ENCODE measurements around the gene DOP1A. TPM values are rescaled to one million over a fixed set of nuclear protein-coding genes. Genes with fewer than 3 reads are reported as not detected.
A peak's percentile ranks its signal among the peaks of the same experiment; 100 is the strongest.
"Not testable (repeated sequence)": the region's sequence is repeated elsewhere in the genome, so short reads cannot be mapped to it uniquely, and the experiment has no call there.

The DOP1A gene
- total RNA-seq, 4 donors from 2014 or later, result 30.6 to 43.5 (median 37.9) TPM

DNA sequence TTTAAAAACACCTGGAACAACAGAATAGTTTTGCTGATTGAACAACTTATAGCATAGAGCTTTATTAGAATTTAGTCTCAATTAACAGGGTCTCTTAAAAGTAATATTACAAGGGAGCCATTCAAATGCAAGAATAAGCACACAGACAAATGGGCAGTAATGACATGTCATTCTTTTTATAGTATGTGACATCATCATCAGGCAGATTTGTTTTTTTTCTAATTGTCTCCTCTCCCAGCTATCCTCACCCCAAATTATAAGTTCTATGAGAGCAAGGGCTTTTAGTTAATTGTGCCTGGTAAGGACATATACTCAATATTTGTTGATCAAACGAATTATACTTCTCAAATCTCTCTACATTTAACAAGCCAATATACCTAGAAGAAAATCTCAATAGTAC is 114.6 kb downstream of the DOP1A start:
- TF ChIP-seq POLR2A (IDR thresholded peaks at IDR 0.05) (no peak), EP300 (IDR thresholded peaks at IDR 0.05) (no peak)
- TF ChIP-seq, protein P1, sequence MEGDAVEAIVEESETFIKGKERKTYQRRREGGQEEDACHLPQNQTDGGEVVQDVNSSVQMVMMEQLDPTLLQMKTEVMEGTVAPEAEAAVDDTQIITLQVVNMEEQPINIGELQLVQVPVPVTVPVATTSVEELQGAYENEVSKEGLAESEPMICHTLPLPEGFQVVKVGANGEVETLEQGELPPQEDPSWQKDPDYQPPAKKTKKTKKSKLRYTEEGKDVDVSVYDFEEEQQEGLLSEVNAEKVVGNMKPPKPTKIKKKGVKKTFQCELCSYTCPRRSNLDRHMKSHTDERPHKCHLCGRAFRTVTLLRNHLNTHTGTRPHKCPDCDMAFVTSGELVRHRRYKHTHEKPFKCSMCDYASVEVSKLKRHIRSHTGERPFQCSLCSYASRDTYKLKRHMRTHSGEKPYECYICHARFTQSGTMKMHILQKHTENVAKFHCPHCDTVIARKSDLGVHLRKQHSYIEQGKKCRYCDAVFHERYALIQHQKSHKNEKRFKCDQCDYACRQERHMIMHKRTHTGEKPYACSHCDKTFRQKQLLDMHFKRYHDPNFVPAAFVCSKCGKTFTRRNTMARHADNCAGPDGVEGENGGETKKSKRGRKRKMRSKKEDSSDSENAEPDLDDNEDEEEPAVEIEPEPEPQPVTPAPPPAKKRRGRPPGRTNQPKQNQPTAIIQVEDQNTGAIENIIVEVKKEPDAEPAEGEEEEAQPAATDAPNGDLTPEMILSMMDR (IDR thresholded peaks at IDR 0.05), result no peak
- Histone ChIP-seq H3K9me3 (no peaks in the 10 kb centered on the region), H3K4me3 (no peak overlapping the region), H3K4me1 (no peaks in the 10 kb centered on the region), H3K36me3 (peaks cover 0 to 72% (median 0%) of the 10 kb centered on the region in 3 donors), H3K27me3 (no peaks in the 10 kb centered on the region), H3K27ac (no peak overlapping the region)
- 86 to 89% methylated on average over 1 of the region's 1 CpG for WGBS, 2 donors
- DNase-seq (ENCODE audit: low spot score in 2 of 2), result no peak

DNA sequence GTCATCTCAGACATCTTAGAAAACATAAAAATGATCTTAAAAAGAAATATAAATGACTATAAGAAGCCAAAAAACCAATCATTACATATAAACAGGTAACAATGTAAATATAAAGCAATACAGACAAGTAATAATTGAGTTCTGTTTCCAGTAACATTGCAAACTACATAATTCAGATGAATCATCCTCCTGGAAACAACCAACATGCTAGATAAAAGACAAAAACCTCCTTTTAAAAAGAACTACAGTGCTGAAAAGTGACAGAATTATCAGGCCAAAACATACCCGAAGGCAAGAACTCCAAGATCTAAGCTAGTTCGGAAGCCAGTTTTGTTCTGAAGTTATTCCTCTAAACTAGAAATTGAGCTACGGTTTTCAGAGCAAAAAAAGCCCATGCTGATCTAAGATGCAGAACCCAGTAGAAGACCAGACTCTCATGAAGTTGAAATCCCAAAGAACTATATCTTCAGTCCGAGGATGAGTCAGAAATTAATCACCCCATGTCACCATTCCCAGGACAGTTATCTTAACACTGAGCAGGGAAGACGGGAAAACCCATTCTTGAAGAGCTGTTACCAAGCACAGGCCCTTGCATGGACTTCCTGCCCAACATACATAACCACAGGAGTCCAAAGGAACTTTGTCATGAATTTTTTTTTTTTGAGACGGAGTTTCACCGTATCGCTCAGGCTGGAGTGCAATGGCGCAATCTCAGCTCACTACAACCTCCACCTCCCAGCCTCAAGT is 115.8 kb downstream of the DOP1A start:
- TF ChIP-seq EP300 (IDR thresholded peaks at IDR 0.05) (no peak), POLR2A (IDR thresholded peaks at IDR 0.05) (no peak)
- TF ChIP-seq, protein P1 (IDR thresholded peaks at IDR 0.05), result no peak
- 75 to 79% methylated on average over 9 of the region's 9 CpGs for WGBS, 2 donors
- no peak for DNase-seq (ENCODE audit: low spot score in 2 of 2)
- no peak overlapping the region for H3K4me3 ChIP-seq
- no peaks in the 10 kb centered on the region for H3K27me3 ChIP-seq
- peaks cover 0 to 69% (median 0%) of the 10 kb centered on the region in 3 donors for H3K36me3 ChIP-seq
- peak overlapping the region in 1 of 4 donors; percentile 13 for H3K27ac ChIP-seq
- no peaks in the 10 kb centered on the region for H3K9me3 ChIP-seq
- no peaks in the 10 kb centered on the region for H3K4me1 ChIP-seq

DNA sequence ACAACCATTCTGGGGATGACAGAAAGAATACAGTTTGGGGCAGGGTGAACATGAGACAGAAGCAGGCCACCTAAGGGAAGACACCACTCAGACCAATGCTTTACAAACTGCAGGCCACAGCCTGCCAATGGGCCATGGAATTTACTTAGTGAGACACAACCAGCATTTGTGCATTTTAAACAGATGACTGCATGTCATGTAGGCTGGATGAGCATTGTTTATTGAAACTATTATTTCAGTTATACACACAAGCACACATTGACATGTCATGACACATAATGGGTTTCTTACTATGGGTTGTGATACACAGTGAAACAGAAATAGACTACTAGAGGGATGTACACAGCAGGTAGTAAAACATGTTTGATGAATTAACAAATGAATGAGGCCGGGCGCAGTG is 117.6 kb downstream of the DOP1A start:
- no peak for DNase-seq (ENCODE audit: low spot score in 2 of 2)
- Histone ChIP-seq H3K27me3 (no peaks in the 10 kb centered on the region), H3K4me1 (no peaks in the 10 kb centered on the region), H3K9me3 (no peaks in the 10 kb centered on the region), H3K27ac (no peak overlapping the region), H3K36me3 (peaks cover 0 to 58% (median 0%) of the 10 kb centered on the region in 3 donors), H3K4me3 (no peak overlapping the region)
- TF ChIP-seq POLR2A (IDR thresholded peaks at IDR 0.05), result no peak
- TF ChIP-seq, protein P1 (IDR thresholded peaks at IDR 0.05), result no peak
- TF ChIP-seq EP300 (IDR thresholded peaks at IDR 0.05), result no peak
- 94 to 98% methylated on average over 2 of the region's 2 CpGs for whole genome bisulfite sequencing, 2 donors

DNA sequence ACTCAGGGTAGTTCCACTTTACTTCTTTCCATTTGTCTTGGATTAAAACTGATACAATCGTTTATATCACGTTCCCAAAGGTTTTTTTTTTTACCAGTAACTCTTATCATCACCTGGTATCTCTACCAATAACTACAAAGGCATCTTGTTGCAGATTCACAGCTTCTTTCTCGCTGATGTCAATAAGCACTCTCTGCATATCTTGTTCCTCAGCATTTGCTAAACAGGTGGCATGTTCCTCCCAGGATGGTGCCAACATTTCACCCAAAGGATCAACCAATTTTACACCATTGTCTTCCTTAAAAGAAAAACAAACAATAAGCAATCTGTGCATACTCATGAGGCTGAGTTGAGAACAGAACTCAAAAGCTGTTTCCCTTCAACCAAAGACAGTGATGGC is 121.0 kb downstream of the DOP1A start:
- WGBS, 2 donors, result 79 to 82% methylated on average over 3 of the region's 3 CpGs
- no peak for DNase-seq (ENCODE audit: low spot score in 2 of 2)
- TF ChIP-seq, protein P1 (IDR thresholded peaks at IDR 0.05), result no peak
- no peak for TF ChIP-seq POLR2A (IDR thresholded peaks at IDR 0.05)
- no peak for TF ChIP-seq EP300 (IDR thresholded peaks at IDR 0.05)

DNA sequence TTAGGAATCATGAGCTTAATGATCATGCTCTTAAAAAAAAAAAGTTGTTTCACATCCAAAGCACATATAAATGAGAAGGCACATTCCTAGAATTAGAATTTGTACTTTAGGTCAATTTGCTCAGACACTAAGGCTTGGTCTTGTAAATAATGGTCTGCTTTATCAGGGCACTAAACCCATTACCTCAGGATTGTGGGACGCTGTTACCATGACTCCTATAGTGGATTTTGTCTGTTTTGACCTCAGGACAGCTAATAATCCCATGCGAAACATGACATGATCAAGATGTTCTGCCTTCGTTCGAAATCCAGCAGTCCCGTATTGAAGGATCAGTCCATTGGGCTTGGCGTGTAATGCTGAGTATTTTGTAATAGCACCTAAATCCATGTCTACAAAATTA is 123.2 kb downstream of the DOP1A start:
- 92 to 95% methylated on average over 6 of the region's 6 CpGs for WGBS, 2 donors
- TF ChIP-seq, protein P1 (IDR thresholded peaks at IDR 0.05), result no peak
- TF ChIP-seq EP300 (IDR thresholded peaks at IDR 0.05) (no peak), POLR2A (IDR thresholded peaks at IDR 0.05) (no peak)
- no peaks in the 10 kb centered on the region for H3K27me3 ChIP-seq

More for the DNA sequence above, 121.0 kb downstream of the DOP1A start:
- Histone ChIP-seq H3K4me3 (no peak overlapping the region), H3K4me1 (peaks cover 0 to 17% (median 2%) of the 10 kb centered on the region in 4 donors), H3K36me3 (peaks cover 0 to 35% (median 0%) of the 10 kb centered on the region in 3 donors), H3K27me3 (no peaks in the 10 kb centered on the region), H3K9me3 (no peaks in the 10 kb centered on the region), H3K27ac (no peak overlapping the region)

DNA sequence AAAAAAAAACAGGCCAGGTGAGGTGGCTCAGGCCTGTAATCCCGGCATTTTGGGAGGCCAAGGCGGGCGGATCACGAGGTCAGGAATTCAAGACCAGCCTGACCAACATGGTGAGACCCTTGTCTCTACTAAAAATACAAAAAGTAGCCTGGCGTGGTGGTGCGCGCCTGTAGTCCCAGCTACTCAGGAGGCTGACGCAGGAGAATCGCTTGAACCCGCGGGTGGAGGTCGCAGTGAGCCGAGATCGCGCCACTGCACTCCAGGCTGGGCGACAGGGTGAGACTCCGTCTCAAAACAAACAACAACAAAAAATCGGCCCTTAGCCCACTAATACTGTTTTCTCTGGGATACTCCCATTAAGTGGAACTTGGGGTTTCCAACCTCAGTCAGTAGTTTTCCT is 124.5 kb downstream of the DOP1A start:
- 85 to 88% methylated on average over 18 of the region's 18 CpGs for WGBS, 2 donors

More for the DNA sequence above, 123.2 kb downstream of the DOP1A start:
- Histone ChIP-seq H3K4me3 (no peak overlapping the region), H3K4me1 (peaks cover 0 to 26% (median 4%) of the 10 kb centered on the region in 4 donors), H3K9me3 (no peaks in the 10 kb centered on the region), H3K36me3 (peaks cover 0 to 17% (median under 1%) of the 10 kb centered on the region in 3 donors), H3K27ac (no peak overlapping the region)
- no peak for DNase-seq (ENCODE audit: low spot score in 2 of 2)

More for the DNA sequence above, 124.5 kb downstream of the DOP1A start:
- peaks cover 0 to 22% (median 3%) of the 10 kb centered on the region in 3 donors for H3K36me3 ChIP-seq
- peaks cover 0 to 26% (median 4%) of the 10 kb centered on the region in 4 donors for H3K4me1 ChIP-seq
- peak overlapping the region in 3 of 4 donors; percentile 79 to 99 (median 81) for H3K4me3 ChIP-seq
- not testable (repeated sequence) for DNase-seq (ENCODE audit: low spot score in 2 of 2); H3K27me3 ChIP-seq; H3K9me3 ChIP-seq; H3K27ac ChIP-seq

Measured in tibial nerve (tissue), 4 donors.